NK-92 (cell line): ENCODE data around the gene PSTPIP1.
"Not testable (repeated sequence)": the region's sequence is repeated elsewhere in the genome, so short reads cannot be mapped to it uniquely, and the experiment has no call there.

Experiments used
- DNase-seq: peaks from one replicate; lab custom pipeline; 2025; ENCODE audit not compliant: unreplicated experiment; lab: John Stamatoyannopoulos, UW

The PSTPIP1 gene

DNA sequence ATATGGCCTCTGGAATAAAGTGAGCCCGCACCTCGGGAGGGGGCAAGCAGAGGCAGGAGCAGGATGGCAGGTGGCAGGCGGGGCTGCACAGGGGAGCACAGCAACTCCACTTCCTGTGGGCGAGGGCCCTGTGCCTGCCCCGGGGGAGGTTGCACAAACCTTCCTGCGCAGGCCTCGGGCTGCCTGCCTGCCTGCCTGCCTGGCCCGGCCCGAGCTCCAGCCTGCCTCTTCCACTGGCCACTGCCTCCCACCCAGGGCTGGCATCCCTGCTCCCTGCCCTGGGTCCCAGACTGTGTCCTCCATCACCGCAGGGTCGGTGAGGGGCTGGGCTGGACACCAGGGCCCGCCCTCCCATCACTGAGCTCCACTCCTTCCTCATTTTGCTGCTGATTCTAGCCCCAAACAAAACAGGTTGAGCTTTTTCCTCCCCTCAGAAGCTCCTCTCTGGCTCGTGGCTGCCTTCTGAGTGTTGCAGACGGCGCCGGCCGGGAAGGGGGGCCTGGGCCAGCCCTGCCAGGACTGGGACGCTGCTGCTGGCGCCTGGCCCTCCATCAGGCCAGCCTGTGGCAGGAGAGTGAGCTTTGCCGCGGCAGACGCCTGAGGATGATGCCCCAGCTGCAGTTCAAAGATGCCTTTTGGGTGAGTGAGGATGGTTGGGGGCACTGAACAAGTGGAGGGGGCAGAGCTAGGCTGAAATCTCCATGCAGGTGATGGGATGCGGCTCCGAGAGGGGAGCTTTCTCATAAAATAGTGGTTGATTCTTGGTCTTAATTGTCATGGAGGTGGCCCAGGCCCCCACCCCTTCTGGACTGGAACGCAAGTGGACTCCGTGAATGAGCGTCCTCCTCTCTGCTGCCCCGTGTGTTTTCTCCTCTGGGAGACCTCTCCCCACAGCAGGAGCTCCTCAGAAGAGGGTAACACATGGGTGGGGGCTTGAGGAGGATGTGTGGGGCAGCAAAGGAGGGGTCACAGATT, at the start of gene PSTPIP1:
Gene PSTPIP1, plus strand, starts transcription at position 156 of the 975 bp plus-strand sequence. Its CDS starts 448 bp downstream, at position 604.
- no peak for DNase-seq

DNA sequence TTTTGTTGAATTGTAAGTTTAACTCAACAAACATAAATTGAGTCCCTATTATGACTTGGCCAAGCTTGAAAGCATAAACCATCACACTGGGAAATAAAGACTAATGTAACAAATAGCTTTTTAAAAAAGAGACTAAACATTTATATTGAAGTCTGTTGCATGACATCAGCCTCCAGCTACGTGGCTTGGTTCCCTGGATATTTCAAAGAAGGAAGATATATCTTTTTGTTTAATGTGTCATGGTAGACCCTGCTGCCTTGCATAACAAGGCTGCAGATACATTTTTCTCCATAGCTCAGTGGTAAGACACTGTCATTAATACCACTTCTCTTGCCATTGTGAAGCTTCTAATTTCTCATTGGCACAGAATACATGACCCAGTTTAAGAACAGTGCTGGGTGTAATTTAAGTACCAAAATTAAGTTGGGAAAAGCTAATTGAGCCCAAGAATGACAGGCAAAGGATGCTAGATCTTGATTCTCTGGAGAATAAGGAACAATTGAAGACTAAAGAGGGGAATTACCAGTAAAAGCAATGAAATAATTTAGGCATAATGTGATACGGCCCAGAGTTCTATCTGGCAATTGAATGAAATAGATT, 49.3 kb upstream of the PSTPIP1 start:
- DNase-seq = no peak

DNA sequence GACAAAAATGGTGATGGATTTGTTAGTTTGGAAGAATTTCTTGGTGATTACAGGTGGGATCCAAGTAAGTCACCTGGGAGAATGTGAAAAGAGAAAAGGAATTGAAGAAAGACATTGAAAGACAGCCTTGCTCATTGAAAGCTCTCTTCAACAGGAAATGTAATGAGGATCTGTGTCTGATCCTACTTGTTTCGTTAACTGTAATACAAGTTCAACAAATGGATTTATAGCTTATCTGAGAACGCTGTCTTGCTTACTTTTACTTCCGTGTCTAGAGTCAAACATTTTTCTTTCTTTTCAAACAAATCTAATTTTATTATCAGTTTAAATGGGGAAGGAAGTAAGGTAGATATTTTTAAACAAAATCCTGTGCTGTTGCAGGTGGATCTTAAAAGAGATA, 47.5 kb upstream of the PSTPIP1 start:
- no peak for DNase-seq

DNA sequence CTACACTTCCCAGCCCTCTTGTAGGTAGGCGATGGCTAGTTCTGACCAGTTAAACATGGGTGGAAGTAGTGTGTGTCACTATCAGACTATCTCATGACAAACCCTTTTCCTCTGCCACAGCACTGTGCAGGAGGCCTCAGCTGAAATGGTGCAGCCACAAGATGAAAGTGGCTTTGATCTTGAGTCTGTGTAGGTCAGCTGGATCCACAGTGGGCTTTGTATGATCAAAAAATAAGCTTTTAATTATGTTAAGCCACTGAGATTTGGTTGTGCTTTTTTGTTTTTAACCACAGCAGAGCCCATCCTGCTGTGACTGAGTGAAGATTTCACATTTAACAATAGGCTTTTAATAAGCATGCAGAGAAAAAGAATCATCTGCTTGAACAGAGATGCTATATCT, 43.7 kb upstream of the PSTPIP1 start:
- no peak for DNase-seq

DNA sequence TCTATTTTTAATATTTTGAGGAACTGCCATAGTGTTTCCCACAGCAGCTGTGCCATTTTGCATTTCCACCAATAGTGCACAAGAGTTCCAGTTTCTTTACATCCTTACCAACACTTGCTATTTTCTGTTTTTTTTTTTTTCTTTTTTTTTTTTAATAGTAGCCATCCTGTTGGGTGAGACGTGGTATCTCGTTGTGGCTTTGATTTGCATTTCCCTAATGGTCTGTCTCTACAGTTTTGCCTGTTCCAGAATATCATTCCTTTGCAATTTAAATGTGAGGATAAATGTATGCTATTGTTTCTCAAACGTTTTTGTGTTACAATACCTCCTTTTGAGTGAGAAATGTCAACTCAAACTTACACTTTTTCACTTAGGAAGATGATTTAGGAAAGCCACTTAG, 41.0 kb upstream of the PSTPIP1 start:
- no peak for DNase-seq

DNA sequence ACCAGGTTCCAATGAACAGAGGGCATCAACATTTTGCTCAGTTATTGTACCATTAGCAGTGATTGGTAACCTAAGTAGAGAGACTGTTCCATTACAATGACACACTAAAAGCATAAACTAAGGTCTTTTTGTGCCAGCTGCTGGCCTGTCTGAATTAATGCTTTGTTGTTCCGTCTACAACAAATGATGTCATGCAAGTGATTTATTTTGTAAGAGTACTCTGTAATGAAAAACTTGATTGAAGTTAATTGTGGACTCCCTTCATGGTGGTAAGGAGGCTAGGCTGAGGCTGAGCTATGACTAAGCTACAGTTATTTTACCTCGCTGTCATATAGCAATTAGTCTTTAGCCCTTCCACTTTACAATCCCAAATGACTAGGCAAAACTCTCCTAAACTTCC, 40.2 kb upstream of the PSTPIP1 start:
- no peak for DNase-seq

DNA sequence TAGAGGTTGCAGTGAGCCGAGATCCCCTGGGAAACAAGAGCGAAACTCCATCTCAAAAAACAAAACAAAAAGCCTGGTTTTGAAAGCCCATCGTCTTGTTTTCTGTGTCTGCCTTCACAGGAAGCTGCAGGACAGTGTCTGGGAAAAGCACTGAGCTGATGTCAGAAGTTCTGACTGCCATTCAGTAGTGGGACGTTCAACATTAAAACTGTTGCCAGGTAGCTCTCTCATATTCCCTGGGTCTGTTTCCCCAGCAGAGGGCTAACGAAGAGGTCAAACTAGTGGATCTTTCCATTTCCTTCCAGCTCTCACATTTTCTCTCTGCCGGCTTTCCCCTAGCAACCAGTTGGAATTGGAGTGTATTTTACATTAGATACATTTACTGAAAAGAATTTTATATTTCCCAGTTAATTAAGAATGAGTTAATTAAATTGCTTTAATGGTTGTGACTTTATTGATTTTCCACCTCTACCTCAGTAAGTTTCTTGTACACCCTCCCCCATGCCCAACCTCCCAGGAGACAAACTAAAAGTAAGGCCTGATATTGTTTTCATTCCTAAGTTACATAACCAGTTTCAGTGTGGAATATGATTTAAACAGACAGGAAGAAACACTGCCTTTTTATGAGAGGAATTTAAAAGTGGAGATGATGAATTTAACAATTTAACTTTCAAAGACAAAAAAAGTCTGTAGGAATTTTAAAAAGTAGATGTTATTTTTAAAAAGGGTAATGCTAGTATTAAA, 33.5 kb upstream of the PSTPIP1 start:
- no peak for DNase-seq

DNA sequence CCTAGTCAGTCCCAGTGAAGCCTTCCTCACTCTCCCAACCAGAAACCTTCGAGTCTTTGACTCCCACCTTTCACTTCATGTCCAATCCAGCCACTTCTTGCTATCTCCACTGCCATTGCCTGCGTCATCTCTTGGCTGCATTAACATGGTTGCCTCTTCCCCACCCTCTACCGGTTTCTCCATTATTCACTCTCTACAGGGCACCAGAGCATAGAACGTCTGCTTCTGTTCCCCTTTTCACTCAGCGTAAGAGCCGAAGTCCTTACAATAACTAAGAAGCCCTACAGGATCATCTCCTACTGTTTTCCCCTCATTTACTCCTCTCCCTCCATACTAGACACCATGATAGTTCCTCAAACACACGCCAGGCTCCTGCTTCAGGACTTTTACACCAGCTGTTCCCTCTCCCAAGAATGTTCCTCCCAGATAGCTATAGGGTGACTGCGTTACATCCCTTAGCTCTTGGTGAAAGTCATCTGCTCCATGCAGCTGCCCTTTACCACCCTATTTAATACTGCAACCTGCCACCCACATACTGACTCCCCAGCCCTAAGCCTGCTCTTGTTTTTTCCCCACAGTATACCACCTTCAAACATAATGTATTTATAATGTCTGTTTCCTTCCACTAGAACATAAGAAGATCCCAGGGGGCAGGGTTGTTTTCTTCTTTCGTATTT, 32.5 kb upstream of the PSTPIP1 start:
- DNase-seq = no peak

DNA sequence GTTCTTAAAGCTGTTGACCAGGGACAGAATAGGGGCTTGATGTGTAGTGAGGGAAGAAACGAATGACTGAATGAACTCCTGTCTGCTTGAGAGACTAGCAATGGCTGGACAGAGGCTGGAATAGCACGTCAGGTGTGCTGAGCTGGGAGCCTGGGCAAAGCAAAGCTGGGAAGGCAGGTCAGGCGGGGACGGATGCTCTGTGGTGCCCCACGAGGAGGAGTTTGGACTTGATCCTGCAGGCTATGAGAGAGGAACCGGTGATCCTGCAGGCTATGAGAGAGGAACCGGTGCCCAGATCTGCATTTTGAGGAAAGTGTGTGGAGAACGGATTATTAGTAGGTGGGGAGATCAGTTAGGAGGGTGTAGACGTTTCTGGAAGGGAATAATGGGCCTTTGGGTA, 31.3 kb upstream of the PSTPIP1 start:
- no peak for DNase-seq

DNA sequence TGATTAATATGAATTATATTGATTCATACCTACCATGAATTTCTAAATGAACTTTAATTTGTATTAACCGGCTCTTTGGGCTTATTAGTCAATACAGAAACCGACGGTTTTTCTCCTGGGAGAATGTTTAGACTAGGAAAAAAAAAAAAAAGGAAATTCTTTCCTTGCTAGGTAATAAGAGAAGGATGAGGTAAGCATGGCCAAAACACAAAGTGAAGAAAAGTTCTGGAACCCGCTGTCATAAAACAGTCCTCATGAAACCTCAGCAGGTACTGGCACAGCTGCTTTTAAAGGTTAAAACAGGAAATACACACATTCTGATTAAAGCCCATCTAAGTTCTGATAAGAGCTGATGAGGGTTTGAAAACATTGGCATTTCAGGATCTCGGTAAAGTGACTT, 30.8 kb upstream of the PSTPIP1 start:
- no peak for DNase-seq

DNA sequence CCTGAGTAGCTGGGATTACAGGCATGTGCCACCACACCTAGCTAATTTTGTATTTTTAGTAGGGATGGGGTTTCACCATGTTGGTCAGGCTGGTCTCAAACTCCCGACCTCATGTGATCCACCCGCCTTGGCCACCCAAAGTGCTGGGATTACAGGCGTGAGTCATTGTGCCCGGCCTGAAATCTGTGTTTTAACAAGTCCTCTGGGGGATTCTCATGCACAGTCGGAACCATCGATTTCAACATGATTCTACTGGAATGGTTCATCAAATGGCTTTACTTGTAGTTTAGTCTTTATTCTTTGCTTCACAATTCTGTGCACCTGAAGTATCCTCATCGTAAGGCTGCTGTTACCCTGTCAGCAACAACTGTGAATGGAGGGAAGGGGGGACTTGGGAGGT, 28.9 kb upstream of the PSTPIP1 start:
- DNase-seq = not testable (repeated sequence)

DNA sequence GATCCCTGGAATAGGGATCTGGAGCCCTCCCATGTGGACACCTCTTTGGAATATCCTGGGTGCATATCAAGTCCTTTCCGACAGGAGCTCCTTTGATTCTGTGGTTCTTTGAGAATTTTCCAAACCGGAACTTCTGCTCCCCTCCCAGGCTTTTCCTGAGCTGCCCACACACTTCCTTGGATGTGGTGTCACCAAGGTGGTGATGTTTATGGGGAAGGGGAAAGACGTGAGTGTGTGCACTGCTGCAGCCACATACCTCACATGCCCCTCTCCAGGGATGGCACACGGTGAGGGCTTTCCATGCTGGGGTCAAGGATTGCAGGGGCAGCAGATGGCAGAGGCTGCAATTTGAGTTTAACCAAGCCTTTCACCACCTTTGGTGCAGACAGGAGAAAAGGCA, 27.9 kb upstream of the PSTPIP1 start:
- no peak for DNase-seq

DNA sequence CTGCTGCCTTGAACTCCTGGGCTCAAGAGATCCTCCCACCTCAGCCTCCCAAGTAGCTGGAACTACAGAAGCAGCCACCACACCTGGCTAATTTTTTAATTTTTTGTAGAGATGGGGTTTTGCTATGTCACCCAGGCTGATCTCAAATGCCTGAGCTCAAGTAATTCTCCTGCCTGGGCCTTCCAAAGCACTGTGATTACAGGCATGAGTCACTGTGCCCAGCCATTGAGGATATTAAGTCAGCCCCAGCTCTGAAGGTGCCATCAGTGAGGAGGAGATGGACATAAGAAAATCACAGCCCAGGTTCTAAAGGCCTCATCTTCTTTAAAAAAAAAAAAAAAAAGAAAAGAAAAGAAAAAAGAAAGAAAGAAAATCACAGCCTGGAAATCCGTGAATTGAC, 26.6 kb upstream of the PSTPIP1 start:
- DNase-seq = no peak

DNA sequence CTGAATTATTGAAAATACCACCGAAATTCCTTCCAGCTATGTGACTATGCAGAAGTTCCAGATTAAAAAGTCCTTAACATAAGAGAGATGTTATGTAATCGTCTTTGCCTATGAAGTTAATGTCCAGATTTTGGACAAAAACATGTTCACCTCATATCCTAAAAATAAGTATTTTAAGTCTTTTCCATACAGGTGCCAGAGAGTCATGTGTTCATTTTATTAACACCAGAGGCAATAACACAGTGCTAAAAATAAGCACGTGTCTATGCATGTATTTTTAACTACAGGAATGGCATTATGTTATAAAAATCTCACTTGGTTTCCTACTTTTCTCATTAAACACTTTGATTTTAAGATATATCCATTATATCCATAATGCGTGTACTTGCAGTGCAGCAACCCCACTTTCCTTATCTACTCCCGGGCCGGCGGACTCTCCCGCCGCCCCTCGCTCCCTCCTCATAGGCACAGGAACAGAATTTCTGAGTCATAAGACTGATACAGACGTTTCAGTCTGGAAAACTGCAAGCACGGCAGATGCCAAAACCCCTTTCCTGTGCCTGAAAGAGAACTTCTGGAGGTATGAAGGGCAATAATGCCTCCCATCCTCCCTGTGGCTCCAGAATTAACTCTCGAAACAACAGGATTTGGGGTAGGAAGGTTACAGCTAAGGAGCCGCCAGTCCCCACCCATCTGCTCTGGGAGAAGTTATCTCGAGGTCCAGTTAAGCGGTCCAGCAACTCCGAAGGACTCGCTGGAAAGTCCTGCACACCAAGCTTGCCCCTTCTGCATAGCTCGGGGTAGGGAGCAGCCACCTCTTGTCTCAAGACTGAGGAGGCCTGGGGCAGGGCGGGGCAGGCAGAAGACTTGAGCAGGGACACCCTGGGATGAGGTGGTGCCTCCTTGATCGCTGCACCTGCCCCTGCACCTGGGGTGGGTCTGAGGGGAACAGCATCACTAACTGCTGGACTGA, 22.3 kb upstream of the PSTPIP1 start:
- DNase-seq = no peak

DNA sequence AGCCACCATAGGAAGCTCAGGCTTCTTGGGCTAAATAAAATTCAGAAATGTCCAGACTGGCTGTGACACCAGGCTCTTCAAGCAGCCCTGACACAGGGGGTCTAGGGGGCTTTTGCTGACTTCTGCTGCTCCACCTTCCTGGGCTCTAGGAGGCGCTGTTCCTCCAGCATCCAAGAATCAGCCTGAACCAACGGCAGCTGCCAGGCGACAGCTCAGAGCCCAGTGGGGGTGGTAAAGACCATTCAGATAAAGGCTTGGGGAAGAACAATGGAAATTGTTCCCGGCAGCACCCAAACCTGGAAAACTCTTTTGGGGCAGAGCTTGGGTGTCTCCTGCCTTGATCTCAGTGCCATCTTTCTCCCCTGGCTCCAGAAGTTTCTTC, 21.6 kb upstream of the PSTPIP1 start:
- no peak for DNase-seq

DNA sequence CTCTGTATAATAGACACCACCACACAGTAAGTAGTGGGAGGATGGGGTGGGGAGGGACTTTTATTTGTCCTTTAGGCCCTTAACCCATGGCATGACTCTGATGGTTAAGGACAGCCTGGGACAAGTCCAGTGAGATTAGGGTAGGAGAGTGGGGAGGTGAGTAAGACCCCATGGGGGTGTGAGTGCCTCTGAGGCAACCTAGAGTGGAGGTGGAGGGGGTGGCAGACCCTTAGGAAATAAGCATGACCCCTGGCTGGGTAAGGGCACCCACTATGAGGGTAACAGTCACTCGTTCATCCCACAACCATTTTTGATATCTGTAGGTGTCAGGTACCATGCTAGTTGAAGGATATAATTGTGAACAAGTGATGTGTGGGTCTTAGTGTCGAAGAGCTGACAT, 21.0 kb upstream of the PSTPIP1 start:
- no peak for DNase-seq

DNA sequence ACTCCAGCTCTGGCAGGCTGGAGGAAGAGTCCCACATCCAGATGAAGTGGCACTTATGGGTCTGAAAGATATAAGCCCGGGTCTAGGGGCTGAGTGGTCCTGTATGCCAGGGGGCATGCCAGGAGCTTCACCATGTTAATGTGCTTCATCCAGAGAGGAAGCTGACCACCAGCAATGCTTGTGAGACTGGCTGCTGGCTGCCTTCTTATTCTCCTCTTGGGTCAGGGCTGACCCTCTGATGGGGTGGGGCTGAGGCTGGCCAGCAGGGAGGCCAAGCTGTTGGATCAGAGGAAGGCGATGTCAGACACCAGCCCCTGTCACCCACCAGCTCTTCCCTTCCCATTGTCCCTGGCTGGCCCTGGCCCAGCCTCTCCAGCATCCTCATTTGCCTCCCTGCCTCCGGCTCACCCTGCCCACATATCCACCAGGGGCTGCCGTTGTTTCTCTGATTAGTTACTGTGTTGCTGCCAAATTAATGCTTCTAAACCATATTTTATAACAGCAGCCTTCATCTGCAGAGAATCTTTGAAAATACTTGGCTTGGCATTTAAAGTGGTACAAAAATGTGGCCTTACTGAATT, 20.4 kb upstream of the PSTPIP1 start:
- no peak for DNase-seq

DNA sequence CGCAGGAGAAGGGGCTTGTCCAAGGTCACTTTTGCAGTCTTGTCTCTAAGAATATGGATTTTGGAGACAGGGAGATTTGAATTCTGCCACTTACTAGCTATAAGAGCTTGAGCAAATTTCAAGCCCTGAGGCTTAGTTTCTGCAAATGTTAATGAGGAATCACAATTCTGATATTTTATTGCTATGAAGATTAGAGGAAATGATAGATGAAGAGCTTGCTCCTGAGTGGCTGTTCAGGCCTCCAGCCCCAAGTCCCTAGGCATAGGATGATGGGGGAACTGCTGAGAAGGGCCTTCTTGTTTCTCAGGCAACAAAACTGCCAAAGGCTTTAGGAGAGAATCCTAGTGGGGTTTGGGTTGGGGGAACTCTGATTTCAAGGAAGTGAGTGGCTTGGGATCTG, 18.8 kb upstream of the PSTPIP1 start:
- no peak for DNase-seq

DNA sequence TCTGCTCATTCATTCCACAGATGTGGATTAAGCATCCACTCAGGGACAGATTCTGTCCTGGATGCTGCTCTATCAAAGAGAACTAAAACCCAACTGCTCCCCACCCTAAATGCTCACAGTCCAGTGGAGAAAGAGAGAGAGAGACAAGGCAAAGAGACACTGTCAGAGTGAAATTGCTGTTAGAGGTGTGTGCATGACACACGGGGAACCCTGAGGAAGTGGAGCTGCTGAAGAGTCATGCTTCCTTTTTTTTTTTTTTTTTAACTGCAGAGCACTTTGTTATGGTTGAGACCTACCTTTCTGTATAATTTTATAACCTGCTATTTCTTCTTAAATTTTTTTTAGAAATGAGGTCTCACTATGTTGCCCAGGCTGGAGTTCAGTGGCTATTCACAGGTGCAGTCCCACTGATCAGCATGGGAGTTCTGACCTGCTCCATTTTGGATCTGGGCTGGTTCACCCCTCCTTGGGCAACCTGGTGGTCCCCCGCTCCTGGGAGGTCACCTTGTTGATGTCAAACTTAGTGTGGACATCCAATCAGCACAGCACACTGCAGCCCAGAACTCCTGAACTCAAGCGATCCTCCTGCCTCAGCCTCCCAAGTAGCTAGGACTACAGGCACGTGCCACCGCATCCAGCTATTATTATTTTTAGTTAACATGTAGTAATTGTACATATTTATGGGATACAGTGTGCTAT, 18.2 kb upstream of the PSTPIP1 start:
- no peak for DNase-seq
